ENCODE results near the gene HAAO. TPM values are rescaled to one million over a fixed set of nuclear protein-coding genes. Genes with fewer than 3 reads are reported as not detected.

Gene HAAO
- total RNA-seq, 2 donors from 2014 or later = 0.65 to 6.1 TPM

DNA sequence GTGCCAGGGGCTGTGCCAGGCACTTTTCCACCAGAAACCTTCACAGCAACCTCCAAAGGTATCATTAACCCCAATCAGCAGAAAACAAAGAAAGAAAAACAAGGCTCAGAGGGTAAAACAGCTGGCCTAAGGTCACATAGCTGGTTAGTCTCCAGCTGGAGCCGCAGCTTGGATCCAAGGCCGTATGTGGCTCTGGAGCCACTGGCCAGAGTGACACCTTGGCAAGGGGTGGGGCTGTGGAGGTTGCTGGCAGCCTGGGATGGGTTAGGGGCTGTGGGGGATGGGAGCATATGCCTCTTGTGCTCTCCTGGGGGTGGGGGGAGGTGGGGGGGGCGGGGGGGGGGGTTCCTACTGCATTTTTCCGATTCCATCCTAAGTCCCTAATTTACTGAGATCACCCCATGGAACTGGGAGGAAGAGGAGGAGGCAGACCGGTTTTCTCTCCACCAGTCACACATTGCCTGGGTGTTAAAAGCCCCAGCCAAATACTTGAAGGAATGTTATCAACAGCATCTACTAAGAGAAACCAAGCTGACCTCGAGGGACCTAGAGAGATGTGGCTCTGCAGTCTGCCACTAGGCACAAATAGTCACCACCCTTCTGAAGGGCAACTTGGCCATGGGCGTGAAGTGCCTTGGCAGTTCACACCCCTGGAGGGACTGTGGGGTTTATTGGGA lies 8.0 kb downstream of the HAAO start:
- Mint-ChIP-seq H3K27ac (no peak overlapping the region), H3K4me1 (ENCODE audit: low read depth) (peaks cover 11% of the 10 kb centered on the region), H3K36me3 (ENCODE audit: insufficient read depth in 2 of 2) (peaks cover 3 to 4% of the 10 kb centered on the region in 2 donors), H3K27me3 (ENCODE audit: low read depth) (no peaks in the 10 kb centered on the region), H3K9me3 (no peaks in the 10 kb centered on the region), H3K4me3 (no peak overlapping the region)
- DNase-seq = no peak
- no peak for ATAC-seq (replicated peaks in 1 of 2)

DNA sequence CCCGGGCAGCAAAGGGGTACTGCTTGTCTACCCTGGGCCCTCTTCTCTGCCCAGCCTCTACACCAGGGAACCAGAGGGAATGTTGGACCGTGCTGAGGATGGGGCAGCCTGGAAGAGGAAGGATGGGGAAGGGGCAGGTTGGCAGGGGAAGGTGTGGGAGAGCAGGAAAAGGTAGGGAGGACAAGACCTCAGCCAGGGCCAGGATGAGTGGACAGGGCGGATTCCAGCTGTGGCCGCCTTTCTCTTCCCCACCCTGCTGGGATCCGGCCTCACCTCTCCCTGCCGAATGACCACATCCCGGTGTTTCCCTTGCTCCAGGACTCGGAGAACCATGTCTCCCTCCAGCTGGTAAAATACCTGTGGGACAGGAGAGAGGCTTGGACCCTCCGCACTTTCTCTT lies 8.9 kb downstream of the HAAO start:
- Mint-ChIP-seq H3K9me3 (no peaks in the 10 kb centered on the region), H3K27ac (no peak overlapping the region), H3K27me3 (ENCODE audit: low read depth) (no peaks in the 10 kb centered on the region), H3K4me1 (ENCODE audit: low read depth) (peaks cover 11% of the 10 kb centered on the region), H3K4me3 (no peak overlapping the region), H3K36me3 (ENCODE audit: insufficient read depth in 2 of 2) (peaks cover 3 to 4% of the 10 kb centered on the region in 2 donors)
- ATAC-seq (replicated peaks in 1 of 2) (no peak), DNase-seq (no peak)

DNA sequence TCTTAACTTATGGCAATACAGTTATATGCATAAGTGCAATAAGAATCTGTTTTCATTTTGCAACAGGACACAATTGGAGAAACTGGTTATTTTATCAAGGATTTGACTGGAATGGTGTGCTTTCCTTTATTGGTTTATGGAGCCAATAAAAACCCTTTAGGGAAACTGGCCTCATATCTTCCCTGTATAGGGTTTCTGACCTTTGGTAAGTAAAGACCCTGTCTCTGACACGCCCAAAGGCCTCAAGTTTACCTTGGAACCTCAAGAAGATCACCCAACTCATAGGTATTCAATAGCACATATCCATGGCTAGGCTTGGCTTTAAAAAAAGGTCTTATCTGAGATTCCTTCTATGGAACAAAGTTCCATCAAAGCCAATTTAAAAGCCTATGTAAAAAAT lies 11.2 kb downstream of the HAAO start:
- H3K4me3 Mint-ChIP-seq = no peak overlapping the region
- H3K4me1 Mint-ChIP-seq (ENCODE audit: low read depth) = peaks cover 5% of the 10 kb centered on the region
- DNase-seq (no peak), ATAC-seq (replicated peaks in 1 of 2) (no peak)
- no peaks in the 10 kb centered on the region for H3K27me3 Mint-ChIP-seq (ENCODE audit: low read depth)
- H3K9me3 Mint-ChIP-seq = peaks cover 0 to 2% of the 10 kb centered on the region in 2 donors
- H3K36me3 Mint-ChIP-seq (ENCODE audit: insufficient read depth in 2 of 2) = peaks cover 5 to 11% of the 10 kb centered on the region in 2 donors
- H3K27ac Mint-ChIP-seq = no peak overlapping the region

DNA sequence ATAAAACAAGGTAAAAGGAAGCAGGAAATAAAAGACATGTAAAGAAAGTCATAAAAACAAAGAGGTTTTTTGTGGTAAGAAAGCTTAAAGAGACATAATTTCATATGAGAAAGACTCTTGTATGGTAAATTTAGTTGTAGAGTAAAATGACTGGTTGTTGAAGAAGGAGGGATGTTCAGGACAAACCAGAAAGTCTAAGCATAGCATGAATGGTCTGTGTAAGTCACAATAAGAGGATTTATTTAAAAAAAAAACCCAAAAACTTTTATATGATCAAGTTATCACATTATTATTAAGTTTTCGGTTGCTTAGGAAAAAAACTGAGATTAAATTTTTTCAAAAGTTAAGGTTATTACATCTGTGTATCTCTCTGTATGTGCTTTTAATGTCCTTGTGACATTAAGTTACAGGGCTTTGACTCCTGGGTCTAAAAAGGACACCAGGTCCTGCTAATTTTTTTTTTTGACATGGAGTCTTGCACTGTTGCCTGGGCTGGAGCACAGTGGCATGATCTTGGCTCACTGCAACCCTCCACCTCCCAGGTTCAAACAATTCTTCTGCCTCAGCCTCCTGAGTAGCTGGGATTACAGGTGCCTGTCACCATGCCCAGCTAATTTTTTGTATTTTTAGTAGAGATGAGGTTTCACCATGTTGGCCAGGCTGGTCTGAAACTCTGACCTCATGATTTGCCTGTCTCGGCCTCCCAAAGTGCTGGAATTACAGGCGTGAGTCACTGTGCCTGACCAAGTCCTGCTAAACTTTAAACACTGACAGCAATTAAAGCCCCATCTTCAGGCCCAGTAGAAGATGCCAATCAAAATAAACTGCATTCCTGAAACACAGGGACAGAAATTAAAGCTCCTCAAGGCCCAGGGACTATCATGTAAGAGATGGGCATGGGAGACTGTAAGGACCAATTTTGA lies 14.2 kb downstream of the HAAO start:
- DNase-seq = no peak
- Mint-ChIP-seq H3K4me3 (no peak overlapping the region), H3K27ac (no peak overlapping the region), H3K27me3 (ENCODE audit: low read depth) (no peaks in the 10 kb centered on the region), H3K4me1 (ENCODE audit: low read depth) (peaks cover 24% of the 10 kb centered on the region), H3K36me3 (ENCODE audit: insufficient read depth in 2 of 2) (peaks cover 5 to 11% of the 10 kb centered on the region in 2 donors), H3K9me3 (peaks cover 0 to 2% of the 10 kb centered on the region in 2 donors)
- ATAC-seq (replicated peaks in 1 of 2) = no peak

GRCh38 chr2:42775810-42776209 lies 16.6 kb downstream of the HAAO start:
- peaks cover 2 to 11% of the 10 kb centered on the region in 2 donors for H3K36me3 Mint-ChIP-seq (ENCODE audit: insufficient read depth in 2 of 2)
- H3K4me3 Mint-ChIP-seq = peak overlapping the region in 1 of 2 donors; percentile 29
- peak overlapping the region; percentile 68 for H3K27ac Mint-ChIP-seq
- DNase-seq = no peak
- no peaks in the 10 kb centered on the region for H3K27me3 Mint-ChIP-seq (ENCODE audit: low read depth)
- H3K9me3 Mint-ChIP-seq = peaks cover 0 to 2% of the 10 kb centered on the region in 2 donors
- peaks cover 24% of the 10 kb centered on the region for H3K4me1 Mint-ChIP-seq (ENCODE audit: low read depth)
- ATAC-seq (replicated peaks in 1 of 2) = no peak

DNA sequence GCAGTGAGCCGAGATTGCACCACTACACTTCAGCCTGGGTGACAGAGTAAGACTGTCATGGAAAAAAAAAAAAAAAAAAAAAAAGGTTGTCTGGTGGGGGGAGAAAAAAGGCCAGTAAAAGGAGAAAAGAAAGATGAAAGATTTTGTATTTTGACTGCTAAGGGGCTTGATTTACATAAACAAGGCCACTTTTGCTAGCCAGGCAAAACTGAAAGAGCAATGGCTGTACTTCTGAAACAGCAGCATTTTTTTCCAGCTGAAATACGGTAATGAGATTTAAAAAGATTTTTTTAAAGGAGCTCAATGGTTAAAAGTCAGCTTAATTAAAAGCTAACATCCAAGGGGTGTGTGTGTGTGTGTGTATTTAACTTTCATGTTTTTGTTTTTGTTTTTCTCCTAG lies 17.2 kb downstream of the HAAO start:
- H3K36me3 Mint-ChIP-seq (ENCODE audit: insufficient read depth in 2 of 2) = peaks cover 2 to 8% of the 10 kb centered on the region in 2 donors
- DNase-seq (no peak), ATAC-seq (replicated peaks in 1 of 2) (no peak)
- H3K27ac Mint-ChIP-seq = peak overlapping the region; percentile 68
- no peaks in the 10 kb centered on the region for H3K27me3 Mint-ChIP-seq (ENCODE audit: low read depth)
- H3K4me3 Mint-ChIP-seq = peak overlapping the region; percentile 1 to 29
- peaks cover 24% of the 10 kb centered on the region for H3K4me1 Mint-ChIP-seq (ENCODE audit: low read depth)
- peaks cover 0 to 2% of the 10 kb centered on the region in 2 donors for H3K9me3 Mint-ChIP-seq

DNA sequence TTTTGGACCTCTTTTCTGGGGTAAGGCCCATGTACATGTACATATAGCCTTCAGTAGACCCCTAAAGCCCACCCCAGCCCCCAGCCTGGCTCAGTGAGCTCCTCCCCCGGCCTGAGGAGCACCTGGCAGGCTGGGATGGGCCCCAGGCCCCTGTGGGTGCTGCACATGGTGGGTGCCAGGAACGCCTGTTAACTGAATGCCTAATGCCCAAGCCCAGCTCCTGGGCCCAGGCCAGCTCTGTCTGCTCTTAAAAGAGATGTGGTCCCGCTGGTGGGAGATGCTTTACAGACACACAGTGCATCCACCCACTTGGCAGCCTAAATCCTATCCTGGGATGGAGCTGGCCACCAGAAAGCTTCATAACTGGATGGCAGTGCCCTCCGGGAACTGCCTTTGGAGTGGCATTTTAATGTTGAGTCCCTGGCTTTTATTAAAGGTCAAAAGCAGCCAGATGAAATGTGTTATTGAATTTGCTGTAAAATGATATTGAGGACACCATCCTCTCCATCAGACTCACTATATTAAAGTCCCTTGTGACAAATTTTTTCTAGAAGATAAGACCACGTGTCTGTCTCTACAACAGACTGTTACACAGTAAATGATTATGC lies 20.7 kb downstream of the HAAO start:
- H3K9me3 Mint-ChIP-seq = no peaks in the 10 kb centered on the region
- no peaks in the 10 kb centered on the region for H3K36me3 Mint-ChIP-seq (ENCODE audit: insufficient read depth in 2 of 2)
- no peaks in the 10 kb centered on the region for H3K27me3 Mint-ChIP-seq (ENCODE audit: low read depth)
- ATAC-seq (replicated peaks in 1 of 2) (no peak), DNase-seq (no peak)
- H3K4me3 Mint-ChIP-seq = no peak overlapping the region
- H3K4me1 Mint-ChIP-seq (ENCODE audit: low read depth) = peaks cover 23% of the 10 kb centered on the region
- no peak overlapping the region for H3K27ac Mint-ChIP-seq

DNA sequence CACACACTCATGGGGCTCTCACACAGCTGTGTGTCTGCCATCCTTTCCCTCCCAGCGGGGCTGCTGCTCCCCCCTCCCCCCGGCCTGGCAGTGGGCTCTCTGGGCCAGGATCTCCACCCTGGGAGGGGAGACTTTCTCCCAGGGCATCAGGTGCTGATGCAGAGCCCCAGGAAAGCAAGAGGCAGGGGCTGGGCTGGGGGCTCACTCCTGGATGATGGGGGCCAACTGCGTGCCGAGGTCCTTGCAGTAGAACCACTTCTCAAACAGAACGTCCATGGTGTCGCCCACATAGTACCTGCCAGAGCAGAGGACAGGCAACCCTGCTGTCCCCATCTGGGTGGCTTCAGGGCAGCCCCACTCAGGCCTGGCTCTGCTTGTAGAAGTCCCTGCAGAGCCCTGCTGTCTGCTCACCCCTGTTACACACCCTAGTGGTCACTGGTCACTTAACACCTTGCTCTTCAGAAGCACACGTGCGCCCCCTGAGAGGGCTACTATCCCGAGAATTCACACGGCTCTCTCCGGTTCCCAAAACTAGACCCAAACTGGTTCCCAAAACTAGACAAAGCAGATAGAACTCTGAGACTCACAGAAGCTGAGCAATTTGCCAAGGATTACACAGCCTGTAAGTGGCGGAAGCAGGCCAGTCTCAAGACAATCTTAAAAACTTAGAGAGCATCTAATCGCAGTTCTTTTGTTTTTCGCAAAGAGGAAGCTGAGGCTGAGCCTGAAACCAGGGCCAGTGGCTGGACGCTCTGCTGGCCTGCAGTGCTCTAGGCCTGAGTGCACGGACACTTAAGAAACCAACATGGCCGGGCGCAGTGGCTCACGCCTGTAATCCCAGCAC lies 21.9 kb downstream of the HAAO start:
- Mint-ChIP-seq H3K9me3 (no peaks in the 10 kb centered on the region), H3K4me1 (ENCODE audit: low read depth) (peaks cover 12% of the 10 kb centered on the region), H3K4me3 (no peak overlapping the region), H3K27me3 (ENCODE audit: low read depth) (no peaks in the 10 kb centered on the region), H3K27ac (no peak overlapping the region), H3K36me3 (ENCODE audit: insufficient read depth in 2 of 2) (no peaks in the 10 kb centered on the region)
- DNase-seq (peak in 1 of 2 donors; percentile 9), ATAC-seq (replicated peaks in 1 of 2) (peak; percentile 63 to 65)

DNA sequence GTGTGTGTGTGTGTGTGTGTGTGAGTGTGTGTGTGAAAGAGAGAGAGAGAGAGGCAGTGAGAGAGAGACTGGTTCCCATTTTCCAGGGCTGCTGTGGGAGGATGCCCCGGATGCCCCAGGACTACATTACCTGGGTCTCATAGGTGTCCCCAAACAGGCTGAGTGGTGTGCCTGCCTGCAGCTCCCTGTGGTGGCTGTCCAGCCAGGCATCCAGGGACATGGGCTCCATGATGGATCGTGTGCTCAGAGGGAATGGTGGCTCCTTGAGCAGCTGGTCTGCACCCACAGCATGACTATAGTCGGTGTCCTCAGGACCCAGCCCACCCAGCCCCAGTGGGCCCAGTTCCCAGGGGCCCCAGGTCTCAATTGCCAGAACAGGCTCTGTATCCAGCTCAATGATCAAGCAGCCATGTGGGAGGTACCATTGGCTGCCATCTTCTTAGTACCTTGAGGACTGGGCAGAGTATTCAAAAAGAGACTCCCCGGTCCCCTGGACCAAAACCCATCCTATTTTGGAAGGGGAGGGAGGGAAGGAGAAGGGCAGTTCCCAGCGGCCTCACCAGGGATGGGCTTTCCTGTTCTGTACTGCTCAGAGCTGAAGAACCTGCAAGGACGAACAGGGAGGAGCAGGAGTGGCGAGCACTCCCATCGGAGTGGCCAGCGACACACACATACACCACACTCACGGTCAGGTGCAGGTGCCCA lies 22.6 kb downstream of the HAAO start:
- peak in 1 of 2 donors; percentile 13 for ATAC-seq (replicated peaks in 1 of 2)

DNA sequence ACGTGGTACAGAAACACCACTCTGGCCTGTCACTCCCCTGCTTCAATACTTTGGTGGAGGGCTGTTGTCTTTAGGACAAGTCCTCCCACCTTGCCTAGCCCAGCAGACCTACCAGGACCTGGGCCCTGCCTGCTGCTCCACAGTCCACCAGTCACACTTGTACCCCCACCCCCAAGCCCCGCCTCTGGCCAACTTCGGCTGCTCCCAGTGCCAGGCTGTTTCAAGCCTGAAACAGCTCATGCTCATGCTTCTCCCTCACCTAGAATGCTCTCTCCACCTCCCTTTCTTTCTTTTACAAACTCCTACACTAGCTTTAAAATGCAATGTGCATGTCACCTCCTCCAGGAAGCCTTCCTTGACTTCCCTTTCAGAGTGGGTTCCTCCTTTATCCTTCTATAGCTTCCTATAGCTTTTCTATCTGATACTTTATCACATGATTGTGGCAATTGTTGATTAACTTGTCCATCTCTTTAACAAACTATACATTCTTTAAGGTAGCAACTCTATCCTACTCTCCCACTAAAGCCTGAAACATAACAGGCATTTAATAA lies 23.6 kb downstream of the HAAO start:
- Mint-ChIP-seq H3K4me1 (ENCODE audit: low read depth) (no peaks in the 10 kb centered on the region), H3K9me3 (no peaks in the 10 kb centered on the region), H3K4me3 (no peak overlapping the region), H3K36me3 (ENCODE audit: insufficient read depth in 2 of 2) (no peaks in the 10 kb centered on the region), H3K27ac (no peak overlapping the region), H3K27me3 (ENCODE audit: low read depth) (no peaks in the 10 kb centered on the region)
- no peak for ATAC-seq (replicated peaks in 1 of 2)
- DNase-seq = no peak

More for the DNA sequence above, 22.6 kb downstream of the HAAO start:
- no peaks in the 10 kb centered on the region for H3K36me3 Mint-ChIP-seq (ENCODE audit: insufficient read depth in 2 of 2)
- H3K9me3 Mint-ChIP-seq = no peaks in the 10 kb centered on the region
- no peak overlapping the region for H3K4me3 Mint-ChIP-seq
- no peak overlapping the region for H3K27ac Mint-ChIP-seq
- peaks cover 4% of the 10 kb centered on the region for H3K4me1 Mint-ChIP-seq (ENCODE audit: low read depth)
- no peak for DNase-seq
- H3K27me3 Mint-ChIP-seq (ENCODE audit: low read depth) = no peaks in the 10 kb centered on the region

GRCh38 chr2:42767899-42768705 lies 24.3 kb downstream of the HAAO start:
- Mint-ChIP-seq H3K4me3 (no peak overlapping the region), H3K36me3 (ENCODE audit: insufficient read depth in 2 of 2) (no peaks in the 10 kb centered on the region), H3K4me1 (ENCODE audit: low read depth) (no peaks in the 10 kb centered on the region), H3K27me3 (ENCODE audit: low read depth) (no peaks in the 10 kb centered on the region), H3K27ac (no peak overlapping the region), H3K9me3 (no peaks in the 10 kb centered on the region)
- DNase-seq (no peak), ATAC-seq (replicated peaks in 1 of 2) (no peak)
